Uterus (tissue), 4 donors: ENCODE results near the gene CXXC4. TPM values are rescaled to one million over a fixed set of nuclear protein-coding genes. Genes with fewer than 3 reads are reported as not detected.

ENCODE experiments used
- DNase-seq, 2 donors: peaks; one replicate each; pipeline ENCODE4 v3.0.0-alpha.2; 2019 to 2020
- H3K27ac ChIP-seq, 2 donors: fragments of 200-600 bp; sonication (generic); 1 replicate in 1 of 2; 2 replicates in 1 of 2; pipeline ENCODE4 v1.5.1; 2016 to 2018
- H3K27me3 ChIP-seq, 2 donors: fragments of 200-600 bp; sonication (generic); one replicate each; pipeline ENCODE4 v1.5.1; 2018 to 2019; ENCODE audit warnings: control low read depth in 1 of 2
- H3K36me3 ChIP-seq, 2 donors: fragments of 200-600 bp; sonication (generic); one replicate each; pipeline ENCODE4 v1.5.1; 2019; ENCODE audit warnings: control low read depth in 1 of 2
- H3K4me1 ChIP-seq, 2 donors: fragments of 200-600 bp; sonication (generic); one replicate each; pipeline ENCODE4 v1.5.1; 2018 to 2019; ENCODE audit warnings: control low read depth in 1 of 2
- H3K4me3 ChIP-seq, 2 donors: fragments of 200-600 bp; sonication (generic); 1 replicate in 1 of 2; 2 replicates in 1 of 2; pipeline ENCODE4 v1.5.1; 2018 to 2019; ENCODE audit warnings: mild to moderate bottlenecking in 1 of 2
- H3K9me3 ChIP-seq, 2 donors: fragments of 200-600 bp; sonication (generic); one replicate each; pipeline ENCODE4 v1.5.1; 2019; ENCODE audit warnings: control low read depth in 1 of 2
- POLR2A ChIP-seq, 2 donors: fragments of 450-650 bp; IDR thresholded peaks; one replicate each; pipeline ENCODE4 v1.6.1; 2016; ENCODE audit warnings: antibody characterized with exemption in 2 of 2, mild to moderate bottlenecking in 1 of 2, moderate library complexity in 1 of 2
- intact Hi-C: fragments of 100-400 bp; cut with DNase I; formaldehyde crosslinking; loops from one replicate; pipeline ENCODE4 v1.15.1; 2023; ENCODE audit warnings: low total_unique reads
- total RNA-seq, 4 donors: library from RNA; depleted of rRNA in 3 of 4; stranded (reverse); fragments of >200 nt in 3 of 4; gene quantifications; one replicate each; pipeline versions ENCODE4 v1.1.0 to v1.2.4, GENCODE V29; 2014 to 2023
- TF ChIP-seq, protein P1 (sequence below), 4 experiments: fragments of 200-600 bp in 2 of 4; fragments of 450-650 bp in 2 of 4; sonication (generic) in 2 of 4; IDR thresholded peaks; one replicate each; pipeline ENCODE4 v1.5.1; 2016 to 2019; ENCODE audit warnings: antibody characterized with exemption in 4 of 4, mild to moderate bottlenecking in 2 of 4, moderate library complexity in 1 of 4
- donor health status: DM: yes; HTN: yes; CAD: no.

The CXXC4 gene
- 1 to 10 TPM in 3 of 4 donors, under 1 TPM in 1; 0.51 to 3.8 (median 2.0) TPM for total RNA-seq

DNA sequence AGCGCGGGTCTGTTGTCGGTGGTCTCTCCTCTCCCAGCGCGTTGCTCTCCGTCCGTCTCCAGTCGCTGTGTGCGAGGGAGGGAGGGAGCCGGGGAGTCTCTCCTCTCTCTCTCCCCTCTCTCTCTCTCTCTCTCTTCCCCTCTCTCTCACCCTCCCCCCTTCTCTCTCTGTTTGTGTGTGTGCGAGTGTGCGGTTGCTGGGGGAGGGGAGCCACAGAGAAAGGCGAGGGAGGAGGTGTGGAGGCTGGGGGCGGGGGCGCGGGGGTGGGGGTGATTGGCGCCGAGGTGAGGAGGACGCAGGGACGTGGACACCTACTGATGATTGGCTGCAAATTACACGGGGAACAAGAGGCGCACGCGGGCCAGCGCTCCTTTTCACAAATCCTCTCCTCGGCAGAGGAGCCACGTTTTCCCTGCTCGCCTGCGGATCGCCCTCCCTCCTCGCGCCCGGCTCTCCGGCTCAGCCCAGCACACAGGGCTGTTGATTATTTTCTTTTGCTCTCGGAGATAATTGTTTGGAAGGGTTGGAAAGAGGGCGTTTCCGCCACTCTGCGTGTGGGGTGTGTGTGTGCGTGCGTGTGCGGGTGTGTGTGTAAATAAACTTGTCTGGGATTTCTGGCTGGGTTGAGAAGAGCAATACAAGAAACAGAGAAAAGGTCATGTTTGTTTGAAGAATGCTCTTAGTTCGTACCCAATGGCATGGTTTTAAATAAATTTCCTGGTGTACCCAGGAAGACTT is at the start of gene CXXC4:
CXXC4 (minus strand) TSS at position 73 of the 738 bp plus-strand sequence. CDS start 3,092 bp downstream, outside the sequence.
- H3K27me3 ChIP-seq, result no peaks in the 10 kb centered on the region

DNA sequence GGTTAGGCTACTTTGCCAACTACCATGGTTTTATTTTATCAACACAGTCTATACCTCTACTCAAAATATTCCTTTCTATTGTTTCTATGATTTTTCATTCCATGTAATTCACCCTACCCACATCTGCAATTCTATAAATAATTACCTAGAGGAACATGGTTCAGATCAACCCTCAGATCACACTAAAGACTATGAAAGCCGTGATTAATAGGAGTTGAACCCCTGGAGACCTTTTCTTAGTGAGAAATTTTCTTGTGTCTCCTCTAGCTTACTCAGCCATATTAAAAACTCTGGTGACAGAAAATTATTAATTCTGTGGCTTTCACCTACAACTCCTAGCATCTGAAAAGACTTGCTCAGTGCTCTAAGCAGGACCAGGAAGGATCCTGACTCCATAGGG is 38.5 kb upstream of the CXXC4 start:
- no peak for DNase-seq
- no peaks in the 10 kb centered on the region for H3K36me3 ChIP-seq
- H3K27me3 ChIP-seq, result no peaks in the 10 kb centered on the region
- H3K4me3 ChIP-seq, result no peak overlapping the region
- H3K27ac ChIP-seq, result no peak overlapping the region
- H3K9me3 ChIP-seq, result no peaks in the 10 kb centered on the region
- no peaks in the 10 kb centered on the region for H3K4me1 ChIP-seq
- intact Hi-C loops, result no loop called here
- TF ChIP-seq POLR2A (IDR thresholded peaks at IDR 0.05), result no peak
- TF ChIP-seq, protein P1, sequence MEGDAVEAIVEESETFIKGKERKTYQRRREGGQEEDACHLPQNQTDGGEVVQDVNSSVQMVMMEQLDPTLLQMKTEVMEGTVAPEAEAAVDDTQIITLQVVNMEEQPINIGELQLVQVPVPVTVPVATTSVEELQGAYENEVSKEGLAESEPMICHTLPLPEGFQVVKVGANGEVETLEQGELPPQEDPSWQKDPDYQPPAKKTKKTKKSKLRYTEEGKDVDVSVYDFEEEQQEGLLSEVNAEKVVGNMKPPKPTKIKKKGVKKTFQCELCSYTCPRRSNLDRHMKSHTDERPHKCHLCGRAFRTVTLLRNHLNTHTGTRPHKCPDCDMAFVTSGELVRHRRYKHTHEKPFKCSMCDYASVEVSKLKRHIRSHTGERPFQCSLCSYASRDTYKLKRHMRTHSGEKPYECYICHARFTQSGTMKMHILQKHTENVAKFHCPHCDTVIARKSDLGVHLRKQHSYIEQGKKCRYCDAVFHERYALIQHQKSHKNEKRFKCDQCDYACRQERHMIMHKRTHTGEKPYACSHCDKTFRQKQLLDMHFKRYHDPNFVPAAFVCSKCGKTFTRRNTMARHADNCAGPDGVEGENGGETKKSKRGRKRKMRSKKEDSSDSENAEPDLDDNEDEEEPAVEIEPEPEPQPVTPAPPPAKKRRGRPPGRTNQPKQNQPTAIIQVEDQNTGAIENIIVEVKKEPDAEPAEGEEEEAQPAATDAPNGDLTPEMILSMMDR (IDR thresholded peaks at IDR 0.05), result no peak

More for the DNA sequence above, at the start of gene CXXC4:
- Histone ChIP-seq H3K9me3 (no peaks in the 10 kb centered on the region), H3K4me3 (peak within 1 kb of the TSS; percentile 36 to 47), H3K4me1 (no peaks in the 10 kb centered on the region), H3K27ac (peak within 1 kb of the TSS; percentile 56 to 82), H3K36me3 (no peaks in the 10 kb centered on the region)
- DNase-seq, result peak; percentile 64 to 76
- no peak for TF ChIP-seq POLR2A (IDR thresholded peaks at IDR 0.05)
- TF ChIP-seq, protein P1 (IDR thresholded peaks at IDR 0.05), result peak in 2 of 4 experiments; percentile 11 to 25
- intact Hi-C loops, result no loop called here

DNA sequence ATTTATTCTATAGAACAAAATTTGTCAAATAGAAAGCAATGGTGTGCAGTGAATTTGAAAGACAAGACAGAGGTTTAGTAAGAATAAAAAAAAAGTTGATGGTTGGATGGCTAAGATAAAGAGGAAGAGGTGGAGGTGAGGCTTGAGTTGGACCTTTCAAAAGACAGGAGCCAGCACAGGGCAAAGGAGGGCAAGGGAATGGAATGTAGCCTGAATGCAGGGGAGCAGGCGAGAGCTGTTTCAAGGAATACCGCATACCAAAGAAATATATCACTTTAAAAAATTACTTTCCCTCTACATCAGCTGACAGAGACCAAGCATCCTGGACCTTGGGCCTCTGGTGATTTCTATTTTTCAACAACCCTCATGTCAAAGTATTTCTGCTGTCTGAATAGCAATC is 38.0 kb upstream of the CXXC4 start:
- no peak overlapping the region for H3K27ac ChIP-seq
- intact Hi-C loops, result no loop called here
- no peak for DNase-seq
- no peaks in the 10 kb centered on the region for H3K4me1 ChIP-seq
- no peak overlapping the region for H3K4me3 ChIP-seq
- TF ChIP-seq, protein P1 (IDR thresholded peaks at IDR 0.05), result no peak
- TF ChIP-seq POLR2A (IDR thresholded peaks at IDR 0.05), result no peak
- H3K27me3 ChIP-seq, result no peaks in the 10 kb centered on the region
- H3K36me3 ChIP-seq, result no peaks in the 10 kb centered on the region
- no peaks in the 10 kb centered on the region for H3K9me3 ChIP-seq

DNA sequence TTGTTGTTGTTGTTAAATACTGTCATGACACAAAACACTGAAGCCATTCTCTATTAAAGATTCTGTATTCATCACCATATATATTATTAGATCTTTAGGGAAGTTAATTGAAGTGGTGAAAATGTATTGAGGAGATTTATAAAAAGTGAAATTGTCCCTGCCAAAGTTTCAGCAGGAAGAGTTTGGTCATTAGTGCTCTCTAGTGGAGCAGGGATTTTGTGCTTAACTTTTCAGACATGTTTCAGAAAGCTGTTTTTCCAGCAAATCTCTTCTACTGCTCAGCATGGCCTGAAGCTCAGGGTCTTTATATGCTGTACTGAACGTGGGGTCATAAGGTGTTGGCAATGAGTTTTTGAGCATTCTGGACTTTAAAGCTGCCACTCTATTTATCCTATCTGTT is 36.7 kb upstream of the CXXC4 start:
- DNase-seq, result no peak
- no peaks in the 10 kb centered on the region for H3K36me3 ChIP-seq
- H3K4me1 ChIP-seq, result no peaks in the 10 kb centered on the region
- no peak overlapping the region for H3K4me3 ChIP-seq
- TF ChIP-seq POLR2A (IDR thresholded peaks at IDR 0.05), result no peak
- TF ChIP-seq, protein P1 (IDR thresholded peaks at IDR 0.05), result no peak
- H3K27ac ChIP-seq, result no peak overlapping the region
- no peaks in the 10 kb centered on the region for H3K9me3 ChIP-seq
- H3K27me3 ChIP-seq, result no peaks in the 10 kb centered on the region
- intact Hi-C loops, result no loop called here

DNA sequence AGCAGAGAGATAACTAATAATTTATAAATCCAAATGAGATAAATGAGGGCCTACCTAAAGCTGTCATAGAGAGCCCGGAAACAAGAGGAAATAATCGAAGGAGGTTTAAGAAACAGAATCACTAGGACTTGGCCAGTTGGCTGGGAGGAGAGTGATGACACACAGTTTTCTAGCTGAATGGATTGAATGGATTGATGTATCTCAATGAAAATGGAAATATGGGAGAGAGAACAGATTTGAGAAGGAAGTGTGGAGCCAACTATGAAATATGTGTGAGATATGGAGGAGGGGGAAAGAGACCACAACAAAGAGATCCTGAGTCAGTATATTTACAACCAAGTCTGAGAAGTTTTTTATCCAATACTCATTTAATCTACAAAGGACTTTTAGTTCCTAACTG is 35.7 kb upstream of the CXXC4 start:
- Histone ChIP-seq H3K36me3 (no peaks in the 10 kb centered on the region), H3K4me3 (no peak overlapping the region), H3K27ac (no peak overlapping the region), H3K9me3 (no peaks in the 10 kb centered on the region), H3K4me1 (no peaks in the 10 kb centered on the region), H3K27me3 (no peaks in the 10 kb centered on the region)
- intact Hi-C loops, result no loop called here
- TF ChIP-seq, protein P1 (IDR thresholded peaks at IDR 0.05), result no peak
- TF ChIP-seq POLR2A (IDR thresholded peaks at IDR 0.05), result no peak
- DNase-seq, result no peak
